ENCODE measurements around the gene EFNA5. TPM values are rescaled to one million over a fixed set of nuclear protein-coding genes. Genes with fewer than 3 reads are reported as not detected.

The EFNA5 gene
- total RNA-seq, 1 donor from 2014 or later: 57.5 TPM

DNA sequence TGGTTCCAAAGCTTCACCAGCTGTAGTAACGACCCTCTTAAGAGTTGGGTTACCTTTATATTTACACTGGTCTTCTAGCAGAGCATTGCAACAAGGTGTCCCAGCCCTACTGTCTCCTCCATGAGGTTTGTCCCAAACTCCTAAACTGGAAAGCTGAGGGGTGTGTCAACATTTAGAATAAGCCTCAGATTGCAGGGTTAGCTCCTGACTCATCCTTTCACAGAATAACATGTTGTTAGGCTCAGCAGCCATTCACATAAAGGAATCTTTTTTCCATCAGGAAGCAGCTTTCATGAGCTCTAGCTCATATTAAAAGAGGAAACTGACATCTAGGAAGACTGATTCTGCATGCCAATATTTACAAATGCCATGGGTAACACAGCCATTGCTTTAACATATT is 238.7 kb downstream of the EFNA5 start:
- Mint-ChIP-seq H3K4me3 (no peak overlapping the region), H3K9me3 (no peaks in the 10 kb centered on the region), H3K36me3 (peaks cover 5% of the 10 kb centered on the region), H3K4me1 (peaks cover 52% of the 10 kb centered on the region), H3K27me3 (ENCODE audit: low read depth) (no peaks in the 10 kb centered on the region), H3K27ac (no peak overlapping the region)
- TF ChIP-seq, protein P1, sequence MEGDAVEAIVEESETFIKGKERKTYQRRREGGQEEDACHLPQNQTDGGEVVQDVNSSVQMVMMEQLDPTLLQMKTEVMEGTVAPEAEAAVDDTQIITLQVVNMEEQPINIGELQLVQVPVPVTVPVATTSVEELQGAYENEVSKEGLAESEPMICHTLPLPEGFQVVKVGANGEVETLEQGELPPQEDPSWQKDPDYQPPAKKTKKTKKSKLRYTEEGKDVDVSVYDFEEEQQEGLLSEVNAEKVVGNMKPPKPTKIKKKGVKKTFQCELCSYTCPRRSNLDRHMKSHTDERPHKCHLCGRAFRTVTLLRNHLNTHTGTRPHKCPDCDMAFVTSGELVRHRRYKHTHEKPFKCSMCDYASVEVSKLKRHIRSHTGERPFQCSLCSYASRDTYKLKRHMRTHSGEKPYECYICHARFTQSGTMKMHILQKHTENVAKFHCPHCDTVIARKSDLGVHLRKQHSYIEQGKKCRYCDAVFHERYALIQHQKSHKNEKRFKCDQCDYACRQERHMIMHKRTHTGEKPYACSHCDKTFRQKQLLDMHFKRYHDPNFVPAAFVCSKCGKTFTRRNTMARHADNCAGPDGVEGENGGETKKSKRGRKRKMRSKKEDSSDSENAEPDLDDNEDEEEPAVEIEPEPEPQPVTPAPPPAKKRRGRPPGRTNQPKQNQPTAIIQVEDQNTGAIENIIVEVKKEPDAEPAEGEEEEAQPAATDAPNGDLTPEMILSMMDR (IDR thresholded peaks at IDR 0.05; ENCODE audit: unreplicated experiment): no peak
- DNase-seq (ENCODE audit: low spot score in 2 of 2, unreplicated experiment in 2 of 2): no peak

DNA sequence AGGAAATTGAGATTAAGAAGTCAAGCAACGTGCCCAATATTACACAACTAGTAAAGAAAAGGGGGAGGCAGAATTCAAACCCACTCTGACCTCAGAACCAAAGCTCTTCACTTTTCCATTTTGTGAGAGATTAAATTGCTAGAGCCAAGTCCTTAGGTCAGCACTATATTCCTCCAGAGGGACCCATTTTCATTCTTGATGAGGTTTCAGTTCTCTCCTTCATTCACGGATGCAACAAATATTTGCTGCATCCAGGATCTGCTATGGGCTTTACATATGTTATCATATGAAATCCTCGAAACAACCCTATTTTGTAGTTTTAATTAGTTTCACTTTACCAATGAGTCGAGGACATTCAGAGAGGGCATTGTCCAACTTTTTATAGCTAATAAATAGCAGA is 239.2 kb downstream of the EFNA5 start:
- no peak overlapping the region for H3K4me3 Mint-ChIP-seq
- H3K27ac Mint-ChIP-seq: no peak overlapping the region
- H3K27me3 Mint-ChIP-seq (ENCODE audit: low read depth): no peaks in the 10 kb centered on the region
- peaks cover 7% of the 10 kb centered on the region for H3K36me3 Mint-ChIP-seq
- H3K9me3 Mint-ChIP-seq: no peaks in the 10 kb centered on the region
- H3K4me1 Mint-ChIP-seq: peaks cover 55% of the 10 kb centered on the region
- TF ChIP-seq, protein P1 (IDR thresholded peaks at IDR 0.05; ENCODE audit: unreplicated experiment): no peak
- no peak for DNase-seq (ENCODE audit: low spot score in 2 of 2, unreplicated experiment in 2 of 2)

DNA sequence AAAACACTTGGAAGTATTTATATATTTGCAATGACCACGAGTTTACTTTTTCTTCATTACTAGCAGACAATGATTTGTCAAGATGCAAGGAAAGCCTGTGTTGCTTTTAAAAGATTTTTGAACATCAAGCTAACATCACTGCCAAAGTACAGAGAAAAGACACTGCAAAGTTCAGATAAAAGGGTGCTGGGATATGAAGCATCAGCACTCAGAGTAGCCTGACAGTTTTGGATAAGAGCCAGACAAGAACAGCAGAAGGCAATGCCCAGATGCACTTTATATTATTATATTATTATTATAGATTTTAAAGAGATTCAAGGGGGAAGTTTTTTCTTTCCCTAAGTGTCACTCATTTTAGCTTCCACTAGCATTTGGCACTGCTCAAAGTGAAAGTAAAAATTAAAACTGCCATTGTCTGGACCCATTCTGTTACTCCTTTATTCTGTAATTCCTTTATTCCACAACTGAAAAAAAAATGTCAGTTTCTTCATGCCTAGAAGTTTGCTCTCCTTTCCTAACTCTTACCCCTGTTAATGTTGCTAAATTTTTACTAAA is 240.6 kb downstream of the EFNA5 start:
- H3K36me3 Mint-ChIP-seq: peaks cover 10% of the 10 kb centered on the region

DNA sequence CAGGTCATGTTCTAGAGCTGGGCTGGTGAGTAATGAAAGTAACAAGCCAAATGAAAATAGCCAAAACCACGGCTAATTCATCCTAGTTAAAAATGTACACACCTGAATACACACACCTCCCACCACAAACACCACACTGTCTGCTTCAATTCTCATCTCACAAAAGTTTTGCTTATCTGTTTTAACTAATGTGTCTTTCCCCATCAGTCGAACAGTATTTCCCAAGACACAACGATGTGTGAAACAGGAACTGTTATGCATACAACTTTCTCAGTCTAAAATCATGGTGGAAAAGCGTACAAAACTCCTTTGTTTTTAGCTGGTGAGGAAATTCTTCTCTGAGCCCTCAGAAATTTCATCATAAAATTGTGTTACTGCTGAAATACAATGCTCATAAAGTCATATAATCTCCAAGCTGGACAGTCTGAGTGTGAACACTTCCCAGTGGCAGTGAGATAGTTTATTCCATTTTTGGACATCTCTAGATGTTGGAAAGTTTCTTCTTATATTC is 242.4 kb downstream of the EFNA5 start:
- H3K4me1 Mint-ChIP-seq: peaks cover 59% of the 10 kb centered on the region
- no peaks in the 10 kb centered on the region for H3K9me3 Mint-ChIP-seq
- H3K27ac Mint-ChIP-seq: no peak overlapping the region
- no peaks in the 10 kb centered on the region for H3K27me3 Mint-ChIP-seq (ENCODE audit: low read depth)
- H3K36me3 Mint-ChIP-seq: peaks cover 8% of the 10 kb centered on the region
- H3K4me3 Mint-ChIP-seq: no peak overlapping the region
- DNase-seq (ENCODE audit: low spot score in 2 of 2, unreplicated experiment in 2 of 2): no peak
- TF ChIP-seq, protein P1 (IDR thresholded peaks at IDR 0.05; ENCODE audit: unreplicated experiment): no peak

More for the DNA sequence above, 240.6 kb downstream of the EFNA5 start:
- Mint-ChIP-seq H3K27ac (no peak overlapping the region), H3K27me3 (ENCODE audit: low read depth) (no peaks in the 10 kb centered on the region), H3K4me1 (peaks cover 55% of the 10 kb centered on the region), H3K4me3 (no peak overlapping the region), H3K9me3 (no peaks in the 10 kb centered on the region)
- TF ChIP-seq, protein P1 (IDR thresholded peaks at IDR 0.05; ENCODE audit: unreplicated experiment): no peak
- no peak for DNase-seq (ENCODE audit: low spot score in 2 of 2, unreplicated experiment in 2 of 2)

DNA sequence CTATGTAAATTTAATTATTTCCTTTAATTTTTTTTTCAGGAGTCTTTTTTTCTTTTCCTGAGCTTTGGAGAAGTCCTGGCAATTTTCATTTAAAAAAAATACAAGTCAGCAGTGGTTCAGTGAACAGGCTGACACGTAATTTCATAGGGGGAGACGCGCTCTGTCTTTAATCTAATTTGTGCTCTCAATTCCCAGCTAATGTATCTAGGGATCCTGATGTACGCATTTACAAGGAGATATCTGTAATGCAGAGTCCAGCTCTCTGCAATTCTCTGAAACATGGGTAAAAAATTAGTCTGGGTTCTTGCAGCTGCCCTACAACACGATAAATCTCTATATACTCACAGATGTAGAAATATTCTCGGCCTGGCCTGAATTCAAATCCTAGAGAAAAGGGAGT is 243.9 kb downstream of the EFNA5 start:
- H3K9me3 Mint-ChIP-seq: no peaks in the 10 kb centered on the region

More for the DNA sequence above, 243.9 kb downstream of the EFNA5 start:
- Mint-ChIP-seq H3K4me3 (no peak overlapping the region), H3K4me1 (peaks cover 59% of the 10 kb centered on the region), H3K27me3 (ENCODE audit: low read depth) (no peaks in the 10 kb centered on the region), H3K27ac (peak overlapping the region; percentile 61), H3K36me3 (peaks cover 8% of the 10 kb centered on the region)
- TF ChIP-seq, protein P1 (IDR thresholded peaks at IDR 0.05; ENCODE audit: unreplicated experiment): no peak
- DNase-seq (ENCODE audit: low spot score in 2 of 2, unreplicated experiment in 2 of 2): no peak

Measured in mesothelial cell of epicardium (in vitro differentiated cells).